Inflammatory macrophage (primary cell): ENCODE measurements around the gene EEF2K.

Experiments
- DNase-seq, 2 donors: peaks; one replicate each; pipeline ENCODE4 v3.0.0-alpha.2; 2020 to 2022

The EEF2K gene

DNA sequence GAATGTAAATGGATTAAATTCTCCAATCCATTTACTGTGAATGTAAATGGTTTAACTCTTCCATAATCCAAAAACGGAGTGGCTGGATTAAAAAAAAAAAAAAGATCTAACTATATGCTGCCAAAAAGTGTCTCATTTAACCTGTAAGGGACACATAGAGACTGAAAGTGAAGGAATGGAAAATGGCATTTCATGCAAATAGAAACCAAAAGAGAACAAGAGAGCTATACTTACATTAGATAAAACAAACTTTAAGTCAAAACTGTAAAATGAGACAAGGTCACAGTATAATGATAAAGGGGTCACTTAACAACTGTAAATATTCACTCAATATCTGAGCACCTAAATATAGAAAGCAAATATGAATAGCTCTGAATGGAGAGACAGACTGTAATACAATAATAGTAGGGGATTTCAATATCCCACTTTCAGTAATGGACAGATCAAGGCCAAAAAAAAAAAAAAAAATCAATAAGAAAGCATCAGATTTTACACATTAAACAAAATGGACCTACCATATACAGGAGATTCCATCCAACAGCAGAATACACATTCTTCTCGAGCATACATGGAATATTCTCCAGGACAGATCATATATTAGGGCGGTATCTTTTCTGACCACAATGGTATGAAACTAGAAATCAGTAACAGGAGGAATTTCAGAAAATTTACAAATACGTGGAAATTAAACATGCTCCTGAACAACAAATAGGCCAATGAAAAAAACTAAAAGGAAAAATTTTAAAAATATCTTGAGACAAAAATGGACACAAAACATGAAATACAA, 132.0 kb downstream of the EEF2K start:
- no peak for DNase-seq
